Stomach (tissue), 4 donors: Measurements from ENCODE around the gene COMMD1.

Source experiments
- CTCF ChIP-seq, 7 experiments: fragments of 450-650 bp in 4 of 7; fragments of 200-600 bp in 3 of 7; sonication (generic) in 3 of 7; IDR thresholded peaks; one replicate each; pipeline ENCODE4 v1.5.1; 2016 to 2019; ENCODE audit warnings: antibody characterized with exemption in 7 of 7, control low read depth in 2 of 7, mild to moderate bottlenecking in 1 of 7
- POLR2A ChIP-seq, 4 donors: fragments of 450-650 bp; IDR thresholded peaks; one replicate each; pipeline ENCODE4 v1.6.1; 2016; ENCODE audit warnings: antibody characterized with exemption in 4 of 4, control low read depth in 2 of 4, mild to moderate bottlenecking in 1 of 4, moderate library complexity in 1 of 4
- POLR2AphosphoS5 ChIP-seq, 3 donors: sonication (generic); formaldehyde crosslinking; IDR thresholded peaks; one replicate each; pipeline ENCODE4 v1.6.1; 2016; ENCODE audit warnings: antibody characterized with exemption in 3 of 3

- TF ChIP-seq CTCF (IDR thresholded peaks at IDR 0.05) (no peak), POLR2AphosphoS5 (IDR thresholded peaks at IDR 0.05) (no peak), POLR2A (IDR thresholded peaks at IDR 0.05) (no peak)
Measured at GRCh38 chr2:61943251-61943650, 37.8 kb downstream of the COMMD1 start.
